SK-N-SH treated with all-trans-retinoic acid at 6 μM for 48 hours (cell line): ENCODE results near the gene HNRNPC.

Source experiments
- ATAC-seq: fragments of 200-7000 bp; cut with Tn5 transposase; 3 replicates; pipeline ENCODE4 v1.9.1; 2020; ENCODE audit warnings: mild to moderate bottlenecking, moderate library complexity
- ARNTL ChIP-seq: fragments of 450-650 bp; formaldehyde crosslinking; IDR thresholded peaks from 2 replicates; pipeline ENCODE4 v1.5.0; 2020; ENCODE audit warnings: low read depth, mild to moderate bottlenecking, moderate library complexity, borderline replicate concordance
- BACH2 ChIP-seq: fragments of 250-450 bp; sonication (Bioruptor Pico); IDR thresholded peaks from 2 replicates; pipeline ENCODE4 v1.9.0; 2021; ENCODE audit warnings: mild to moderate bottlenecking, borderline replicate concordance
- CREB5 ChIP-seq: fragments of 250-450 bp; sonication (Bioruptor Pico); IDR thresholded peaks from 2 replicates; pipeline ENCODE4 v1.5.1; 2020; ENCODE audit warnings: low read depth, mild to moderate bottlenecking, moderate library complexity
- CSDC2 ChIP-seq: fragments of 250-450 bp; sonication (Bioruptor Pico); IDR thresholded peaks from 2 replicates; pipeline ENCODE4 v1.5.0; 2020; ENCODE audit warnings: mild to moderate bottlenecking, moderate library complexity
- CSRNP3 ChIP-seq: fragments of 250-450 bp; sonication (Bioruptor Pico); IDR thresholded peaks from 2 replicates; pipeline ENCODE4 v1.5.1; 2021; ENCODE audit warnings: mild to moderate bottlenecking, moderate library complexity
- ESRRG ChIP-seq: fragments of 250-450 bp; sonication (Bioruptor Pico); IDR thresholded peaks from 2 replicates; pipeline ENCODE4 v1.6.1; 2021; ENCODE audit warnings: mild to moderate bottlenecking
- GLIS3 ChIP-seq: fragments of 250-450 bp; sonication (Bioruptor Pico); IDR thresholded peaks from 2 replicates; pipeline ENCODE4 v1.5.0; 2020; ENCODE audit warnings: mild to moderate bottlenecking, moderate library complexity
- ISL1 ChIP-seq: fragments of 250-450 bp; sonication (Bioruptor Pico); IDR thresholded peaks from 2 replicates; pipeline ENCODE4 v2.1.2; 2022; ENCODE audit warnings: mild to moderate bottlenecking, moderate library complexity
- OSR1 ChIP-seq: fragments of 250-450 bp; sonication (Bioruptor Pico); IDR thresholded peaks from 2 replicates; pipeline ENCODE4 v1.8.0; 2022; ENCODE audit warnings: moderate library complexity, mild to moderate bottlenecking, inconsistent platforms
- POU6F1 ChIP-seq: fragments of 250-450 bp; sonication (Bioruptor Pico); IDR thresholded peaks from 2 replicates; pipeline ENCODE4 v1.8.0; 2021; ENCODE audit warnings: low read depth, mild to moderate bottlenecking, moderate library complexity, borderline replicate concordance
- PPARA ChIP-seq: fragments of 250-450 bp; sonication (Bioruptor Pico); IDR thresholded peaks from 2 replicates; pipeline ENCODE4 v1.5.0; 2020; ENCODE audit warnings: mild to moderate bottlenecking, borderline replicate concordance
- RARB ChIP-seq: fragments of 250-450 bp; sonication (Bioruptor Pico); IDR thresholded peaks from 2 replicates; pipeline ENCODE4 v1.8.0; 2021; ENCODE audit warnings: mild to moderate bottlenecking, moderate library complexity
- SNAI2 ChIP-seq: fragments of 250-450 bp; sonication (Bioruptor Pico); IDR thresholded peaks from 2 replicates; pipeline ENCODE4 v1.5.0; 2020; ENCODE audit warnings: mild to moderate bottlenecking, moderate library complexity
- TCF4 ChIP-seq: fragments of 250-450 bp; sonication (Bioruptor Pico); IDR thresholded peaks from 2 replicates; pipeline ENCODE4 v1.8.0; 2021; ENCODE audit warnings: mild to moderate bottlenecking, moderate library complexity, borderline replicate concordance
- TOX ChIP-seq: fragments of 250-450 bp; sonication (Bioruptor Pico); IDR thresholded peaks from 2 replicates; pipeline ENCODE4 v1.8.0; 2021; ENCODE audit warnings: mild to moderate bottlenecking, moderate library complexity, borderline replicate concordance
- TSHZ2 ChIP-seq: fragments of 250-450 bp; sonication (Bioruptor Pico); IDR thresholded peaks from 2 replicates; pipeline ENCODE4 v1.5.0; 2020; ENCODE audit warnings: mild to moderate bottlenecking, moderate library complexity
- ZC3H10 ChIP-seq: fragments of 250-450 bp; sonication (Bioruptor Pico); IDR thresholded peaks from 2 replicates; pipeline ENCODE4 v1.5.1; 2021; ENCODE audit warnings: mild to moderate bottlenecking, moderate library complexity
- ZFP3 ChIP-seq: fragments of 250-450 bp; sonication (Bioruptor Pico); IDR thresholded peaks from 2 replicates; pipeline ENCODE4 v1.5.0; 2020; ENCODE audit warnings: mild to moderate bottlenecking, moderate library complexity
- ZFP30 ChIP-seq: fragments of 450-650 bp; formaldehyde crosslinking; IDR thresholded peaks from 2 replicates; pipeline ENCODE4 v1.5.0; 2022; ENCODE audit warnings: mild to moderate bottlenecking, moderate library complexity
- ZNF565 ChIP-seq: fragments of 450-650 bp; formaldehyde crosslinking; conservative IDR thresholded peaks from 2 replicates; pipeline ENCODE4 v1.5.0; 2020; ENCODE audit warnings: low read depth, mild to moderate bottlenecking, moderate library complexity
- ZNF70 ChIP-seq: fragments of 450-650 bp; formaldehyde crosslinking; IDR thresholded peaks from 2 replicates; pipeline ENCODE4 v1.5.0; 2020; ENCODE audit warnings: mild to moderate bottlenecking, moderate library complexity
- ZNF8 ChIP-seq: fragments of 450-650 bp; formaldehyde crosslinking; IDR thresholded peaks from 2 replicates; pipeline ENCODE4 v1.5.0; 2020; ENCODE audit warnings: mild to moderate bottlenecking, moderate library complexity
- TF ChIP-seq, protein P1 (sequence below): fragments of 250-450 bp; sonication (Bioruptor Pico); IDR thresholded peaks from 2 replicates; pipeline ENCODE4 v1.8.0; 2020; ENCODE audit warnings: mild to moderate bottlenecking, moderate library complexity, borderline replicate concordance

The HNRNPC gene

DNA sequence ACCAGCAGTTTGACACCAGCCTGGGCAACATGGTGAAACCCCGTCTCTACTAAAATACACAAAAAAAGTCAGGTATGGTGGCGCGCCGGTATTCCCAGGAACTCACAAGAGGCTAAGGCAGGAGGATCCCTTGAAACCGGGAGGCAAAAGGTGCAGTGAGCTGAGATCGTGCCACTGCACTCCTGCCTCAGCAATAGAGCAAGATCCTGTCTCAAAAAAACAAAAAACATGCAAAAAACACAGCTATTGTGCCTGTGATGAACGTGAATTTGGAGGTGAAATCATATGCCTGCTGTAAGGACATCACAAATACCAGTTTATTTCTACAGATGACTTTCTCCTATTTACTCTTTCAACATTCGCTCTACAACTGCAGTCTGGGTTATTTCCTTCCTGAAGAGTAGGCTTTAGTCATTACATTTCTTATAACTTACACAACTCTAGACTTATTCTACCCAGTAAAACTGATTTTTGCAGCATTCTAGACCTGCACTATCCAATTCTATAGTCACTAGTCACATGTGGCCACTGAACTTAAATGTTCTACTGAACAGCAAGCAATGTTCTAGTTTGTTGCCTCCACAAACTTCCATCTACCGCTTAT, 48.3 kb downstream of the HNRNPC start:
- no peak for ATAC-seq
- TF ChIP-seq ZNF70 (CRISPR knock-in tag), result no peak
- no peak for TF ChIP-seq ZNF8 (CRISPR knock-in tag)
- no peak for TF ChIP-seq ISL1 (CRISPR knock-in tag)
- TF ChIP-seq, protein P1, sequence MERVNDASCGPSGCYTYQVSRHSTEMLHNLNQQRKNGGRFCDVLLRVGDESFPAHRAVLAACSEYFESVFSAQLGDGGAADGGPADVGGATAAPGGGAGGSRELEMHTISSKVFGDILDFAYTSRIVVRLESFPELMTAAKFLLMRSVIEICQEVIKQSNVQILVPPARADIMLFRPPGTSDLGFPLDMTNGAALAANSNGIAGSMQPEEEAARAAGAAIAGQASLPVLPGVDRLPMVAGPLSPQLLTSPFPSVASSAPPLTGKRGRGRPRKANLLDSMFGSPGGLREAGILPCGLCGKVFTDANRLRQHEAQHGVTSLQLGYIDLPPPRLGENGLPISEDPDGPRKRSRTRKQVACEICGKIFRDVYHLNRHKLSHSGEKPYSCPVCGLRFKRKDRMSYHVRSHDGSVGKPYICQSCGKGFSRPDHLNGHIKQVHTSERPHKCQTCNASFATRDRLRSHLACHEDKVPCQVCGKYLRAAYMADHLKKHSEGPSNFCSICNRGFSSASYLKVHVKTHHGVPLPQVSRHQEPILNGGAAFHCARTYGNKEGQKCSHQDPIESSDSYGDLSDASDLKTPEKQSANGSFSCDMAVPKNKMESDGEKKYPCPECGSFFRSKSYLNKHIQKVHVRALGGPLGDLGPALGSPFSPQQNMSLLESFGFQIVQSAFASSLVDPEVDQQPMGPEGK, result no peak
- TF ChIP-seq, all 23 proteins: peak for 0

- TF ChIP-seq TOX (CRISPR knock-in tag) (no peak), ZFP3 (CRISPR knock-in tag) (no peak), ZNF565 (CRISPR knock-in tag) (no peak)
- ATAC-seq, result peak; percentile 9; the same call in 2 of the 3 replicates
Observed at GRCh38 chr14:21219561-21220111, 49.6 kb downstream of the HNRNPC start.

- no peak for TF ChIP-seq ZNF70 (CRISPR knock-in tag)
- no peak for TF ChIP-seq ZFP30
- no peak for TF ChIP-seq CSDC2 (CRISPR knock-in tag)
- TF ChIP-seq ZFP3 (CRISPR knock-in tag), result no peak
- no peak for TF ChIP-seq ZC3H10 (CRISPR knock-in tag)
- no peak for TF ChIP-seq BACH2 (CRISPR knock-in tag)
- TF ChIP-seq CSRNP3 (CRISPR knock-in tag), result no peak
- no peak for TF ChIP-seq RARB (CRISPR knock-in tag)
- no peak for TF ChIP-seq ZNF8 (CRISPR knock-in tag)
- no peak for TF ChIP-seq ARNTL (CRISPR knock-in tag)
- no peak for TF ChIP-seq ISL1 (CRISPR knock-in tag)
- no peak for TF ChIP-seq SNAI2
- TF ChIP-seq TCF4, result no peak
- peak; percentile 18; the same call in 2 of the 3 replicates for ATAC-seq
Observed at GRCh38 chr14:21219120-21219519, 50.1 kb downstream of the HNRNPC start.

DNA sequence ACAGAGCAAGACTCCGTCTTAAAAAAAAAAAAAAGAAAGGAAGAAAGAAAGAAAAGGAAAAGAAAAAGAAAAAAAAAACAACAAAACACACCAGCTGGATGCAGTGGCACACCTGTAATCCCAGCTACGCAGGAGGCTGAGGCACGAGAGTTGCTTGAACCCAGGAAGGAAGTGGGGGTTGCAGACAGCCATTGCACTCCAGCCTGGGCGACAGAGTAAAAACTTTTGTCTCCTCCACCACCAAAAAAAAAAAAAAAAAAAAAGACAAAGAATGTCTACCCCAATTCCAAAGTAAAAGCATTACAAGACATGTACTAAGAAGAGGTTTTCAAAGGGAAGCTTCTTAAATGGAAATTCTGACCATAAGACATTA, 53.4 kb downstream of the HNRNPC start:
- TF ChIP-seq RARB (CRISPR knock-in tag) (no peak), TSHZ2 (CRISPR knock-in tag) (no peak), ZC3H10 (CRISPR knock-in tag) (no peak), ZNF565 (CRISPR knock-in tag) (no peak), ARNTL (CRISPR knock-in tag) (no peak), ZFP30 (no peak), GLIS3 (CRISPR knock-in tag) (no peak), TCF4 (no peak), PPARA (no peak), POU6F1 (CRISPR knock-in tag) (no peak), ZNF70 (CRISPR knock-in tag) (no peak), BACH2 (CRISPR knock-in tag) (no peak), TOX (CRISPR knock-in tag) (no peak), CSDC2 (CRISPR knock-in tag) (no peak), CREB5 (no peak), OSR1 (CRISPR knock-in tag) (no peak), ZFP3 (CRISPR knock-in tag) (no peak), ESRRG (no peak), ISL1 (CRISPR knock-in tag) (no peak)
- TF ChIP-seq, protein P1, result no peak
- ATAC-seq, result no peak
